Fibroblast of lung (primary cell): ENCODE measurements around the gene MBNL1. TPM values are rescaled to one million over a fixed set of nuclear protein-coding genes. Genes with fewer than 3 reads are reported as not detected.

Source experiments
- DNase-seq, 2 donors: peaks; one replicate each; pipeline versions ENCODE4 v3.0.0 to v3.0.0-alpha.2; 2010; ENCODE audit warnings: low read depth in 2 of 2
- H2AFZ ChIP-seq: 2 replicates; pipeline ENCODE4 v1.5.1; 2012; ENCODE audit warnings: low read length, control low read depth, inconsistent platforms
- H3K27ac ChIP-seq: 2 replicates; pipeline ENCODE4 v1.5.1; 2011; ENCODE audit warnings: low read length, control low read depth; ENCODE audit not compliant: insufficient read depth
- H3K27me3 ChIP-seq: 2 replicates; pipeline ENCODE4 v1.5.1; 2011; ENCODE audit warnings: mild to moderate bottlenecking, low read length; ENCODE audit not compliant: control insufficient read depth, insufficient read depth
- H3K36me3 ChIP-seq: 2 replicates; pipeline ENCODE4 v1.5.1; 2011; ENCODE audit warnings: low read length; ENCODE audit not compliant: control insufficient read depth, insufficient read depth
- H3K4me1 ChIP-seq: 2 replicates; pipeline ENCODE4 v1.5.1; 2011; ENCODE audit warnings: low read length; ENCODE audit not compliant: control insufficient read depth, insufficient read depth; ENCODE audit errors: extremely low read depth
- H3K4me2 ChIP-seq: 2 replicates; pipeline ENCODE4 v1.5.1; 2011; ENCODE audit warnings: low read length, control low read depth; ENCODE audit not compliant: insufficient read depth; ENCODE audit errors: extremely low read depth
- H3K4me3 ChIP-seq, 4 experiments: fragments of 200-600 bp in 1 of 4; sonication (generic) in 1 of 4; replicated peaks in 1 of 4; 2 replicates each; pipeline ENCODE4 v1.5.1; 2011 to 2016; ENCODE audit warnings: low read length in 4 of 4, low read depth in 3 of 4, mild to moderate bottlenecking in 3 of 4, control low read depth in 2 of 4, inconsistent platforms in 1 of 4, mixed read lengths in 1 of 4; ENCODE audit not compliant: insufficient read depth in 1 of 4; ENCODE audit errors: control extremely low read depth in 1 of 4
- H3K79me2 ChIP-seq: 2 replicates; pipeline ENCODE4 v1.5.1; 2012; ENCODE audit warnings: mild to moderate bottlenecking, low read length, inconsistent platforms; ENCODE audit not compliant: control insufficient read depth, insufficient read depth
- H3K9ac ChIP-seq: 2 replicates; pipeline ENCODE4 v1.5.1; 2011; ENCODE audit warnings: mild to moderate bottlenecking, low read length, control low read depth; ENCODE audit not compliant: insufficient read depth
- H3K9me3 ChIP-seq: 2 replicates; pipeline ENCODE4 v1.5.1; 2012; ENCODE audit warnings: low read depth, low read length; ENCODE audit not compliant: control insufficient read depth, insufficient read depth
- H4K20me1 ChIP-seq: 2 replicates; pipeline ENCODE4 v1.5.1; 2011; ENCODE audit warnings: low read length; ENCODE audit not compliant: control insufficient read depth, insufficient read depth; ENCODE audit errors: extremely low read depth
- EZH2 ChIP-seq: IDR thresholded peaks from 2 replicates; pipeline ENCODE4 v1.5.1; 2012; ENCODE audit warnings: low read length, control low read depth, mild to moderate bottlenecking; ENCODE audit errors: missing control alignments
- polyA plus RNA-seq, 2 donors: library from polyadenylated mRNA; depleted of rRNA in 1 of 2; stranded (reverse) in 1 of 2; unstranded in 1 of 2; fragments of >200 nt; gene quantifications; 2 replicates each; pipeline ENCODE4 v1.2.1, GENCODE V29; 2011 to 2012; ENCODE audit warnings: missing spikeins in 1 of 2
- total RNA-seq: library from RNA; depleted of rRNA; stranded (reverse); fragments of >200 nt; gene quantifications from 2 replicates; pipeline ENCODE4 v1.2.1, GENCODE V29; 2014
- TF ChIP-seq, protein P1 (sequence below), 2 donors: IDR thresholded peaks in 1 of 2; conservative IDR thresholded peaks in 1 of 2; 1 replicate in 1 of 2; 2 replicates in 1 of 2; pipeline ENCODE4 v1.5.1; 2011 to 2012; ENCODE audit warnings: low read length in 2 of 2, control low read depth in 1 of 2, inconsistent platforms in 1 of 2, low read depth in 1 of 2, mild to moderate bottlenecking in 1 of 2

Gene MBNL1
- total and polyA plus RNA-seq, 2 donors (not counting 1 experiment from before 2014, with no cell fraction given), result 150 to 213 TPM

DNA sequence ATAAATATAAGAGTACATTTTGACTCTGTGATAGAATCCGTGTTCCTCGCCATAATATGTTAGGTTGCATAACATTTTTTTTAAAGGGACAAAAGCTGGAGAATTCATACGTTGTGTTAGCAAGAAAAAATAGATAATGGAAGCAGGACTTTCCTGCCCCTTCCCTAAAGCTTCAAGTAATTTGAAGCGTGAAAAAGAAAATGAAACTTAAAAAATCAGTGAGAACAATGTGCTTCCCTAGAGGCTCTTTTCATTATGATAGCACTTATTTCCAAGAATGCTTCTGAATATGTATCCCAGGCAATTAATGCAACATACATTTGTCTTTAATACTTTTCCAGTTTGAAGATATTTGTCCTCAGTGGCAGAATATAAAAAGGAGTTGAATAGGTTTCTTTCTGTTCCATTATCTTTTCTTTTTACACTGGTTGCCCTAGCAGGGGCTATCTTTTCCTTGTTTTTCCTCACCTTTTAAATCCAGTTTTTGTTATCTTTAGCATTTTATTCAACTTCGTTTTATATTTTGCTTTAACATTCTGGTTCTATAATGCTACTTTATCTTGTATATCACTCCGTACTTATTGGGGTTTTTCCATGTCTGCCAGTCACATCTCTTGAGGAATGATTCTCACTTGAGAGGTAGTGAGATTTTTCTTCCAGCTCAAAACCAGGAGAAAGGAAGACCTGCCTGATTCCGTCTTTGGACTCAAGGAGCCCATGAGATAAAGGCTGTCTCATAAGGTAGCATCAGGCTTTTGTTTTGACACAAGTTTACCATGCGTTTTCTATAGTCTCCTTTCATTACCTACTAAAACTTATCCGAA, 113.8 kb downstream of the MBNL1 start:
- no peak for TF ChIP-seq EZH2
- TF ChIP-seq, protein P1, sequence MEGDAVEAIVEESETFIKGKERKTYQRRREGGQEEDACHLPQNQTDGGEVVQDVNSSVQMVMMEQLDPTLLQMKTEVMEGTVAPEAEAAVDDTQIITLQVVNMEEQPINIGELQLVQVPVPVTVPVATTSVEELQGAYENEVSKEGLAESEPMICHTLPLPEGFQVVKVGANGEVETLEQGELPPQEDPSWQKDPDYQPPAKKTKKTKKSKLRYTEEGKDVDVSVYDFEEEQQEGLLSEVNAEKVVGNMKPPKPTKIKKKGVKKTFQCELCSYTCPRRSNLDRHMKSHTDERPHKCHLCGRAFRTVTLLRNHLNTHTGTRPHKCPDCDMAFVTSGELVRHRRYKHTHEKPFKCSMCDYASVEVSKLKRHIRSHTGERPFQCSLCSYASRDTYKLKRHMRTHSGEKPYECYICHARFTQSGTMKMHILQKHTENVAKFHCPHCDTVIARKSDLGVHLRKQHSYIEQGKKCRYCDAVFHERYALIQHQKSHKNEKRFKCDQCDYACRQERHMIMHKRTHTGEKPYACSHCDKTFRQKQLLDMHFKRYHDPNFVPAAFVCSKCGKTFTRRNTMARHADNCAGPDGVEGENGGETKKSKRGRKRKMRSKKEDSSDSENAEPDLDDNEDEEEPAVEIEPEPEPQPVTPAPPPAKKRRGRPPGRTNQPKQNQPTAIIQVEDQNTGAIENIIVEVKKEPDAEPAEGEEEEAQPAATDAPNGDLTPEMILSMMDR (conservative IDR thresholded peaks at IDR 0.05 in 1 of 2, IDR thresholded peaks at IDR 0.05 in 1 of 2; ENCODE audit: low read depth in 1 of 2, low read length in 2 of 2), result no peak
- Histone ChIP-seq H3K79me2 (peaks cover 89% of the 10 kb centered on the region), H3K4me2 (peak overlapping the region; percentile 70), H3K9ac (no peak overlapping the region), H3K27ac (peak overlapping the region; percentile 6), H3K9me3 (no peaks in the 10 kb centered on the region), H3K36me3 (no peaks in the 10 kb centered on the region), H3K4me3 (peak overlapping the region in 3 of 4 experiments; percentile 2 to 27 (median 15)), H2AFZ (no peak overlapping the region), H4K20me1 (no peaks in the 10 kb centered on the region), H3K4me1 (peaks cover 11% of the 10 kb centered on the region), H3K27me3 (no peaks in the 10 kb centered on the region)
- no peak for DNase-seq

DNA sequence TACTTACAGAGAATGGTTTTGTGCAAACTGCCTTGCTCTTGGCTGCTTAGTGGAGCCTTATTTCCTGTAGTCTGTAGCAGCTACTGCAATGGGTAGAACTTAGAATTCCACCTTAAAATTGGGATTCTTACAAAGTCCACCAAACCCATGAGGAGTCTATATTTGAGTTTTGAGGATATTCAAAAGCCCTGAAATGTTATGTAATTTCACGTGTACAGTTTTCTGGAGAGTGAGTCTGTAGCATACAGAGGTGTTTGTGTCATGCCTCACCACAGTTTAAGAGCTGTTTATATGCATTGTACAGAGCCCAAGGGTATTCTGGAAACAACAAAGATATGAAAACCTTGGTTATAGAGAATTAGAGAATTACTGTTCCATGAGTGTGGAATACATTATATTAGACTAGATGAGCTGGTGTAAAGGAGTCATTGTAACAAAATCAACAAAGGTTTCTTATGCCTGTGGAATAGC, 114.4 kb downstream of the MBNL1 start:
- H3K9ac ChIP-seq, result no peak overlapping the region
- peaks cover 88% of the 10 kb centered on the region for H3K79me2 ChIP-seq
- no peak overlapping the region for H3K27ac ChIP-seq
- H3K9me3 ChIP-seq, result no peaks in the 10 kb centered on the region
- H3K4me1 ChIP-seq, result peaks cover 11% of the 10 kb centered on the region
- H3K27me3 ChIP-seq, result no peaks in the 10 kb centered on the region
- TF ChIP-seq, protein P1 (conservative IDR thresholded peaks at IDR 0.05 in 1 of 2, IDR thresholded peaks at IDR 0.05 in 1 of 2; ENCODE audit: low read depth in 1 of 2, low read length in 2 of 2), result no peak
- TF ChIP-seq EZH2, result no peak
- DNase-seq, result no peak
- peak overlapping the region; percentile 70 for H3K4me2 ChIP-seq
- H3K36me3 ChIP-seq, result no peaks in the 10 kb centered on the region
- no peak overlapping the region for H3K4me3 ChIP-seq
- no peak overlapping the region for H2AFZ ChIP-seq
- no peaks in the 10 kb centered on the region for H4K20me1 ChIP-seq

- Histone ChIP-seq H3K9me3 (no peaks in the 10 kb centered on the region), H2AFZ (no peak overlapping the region), H3K4me3 (no peak overlapping the region), H3K79me2 (peaks cover 89% of the 10 kb centered on the region), H3K27ac (no peak overlapping the region), H4K20me1 (no peaks in the 10 kb centered on the region), H3K36me3 (no peaks in the 10 kb centered on the region), H3K4me2 (peak overlapping the region; percentile 23), H3K9ac (no peak overlapping the region), H3K4me1 (peaks cover 11% of the 10 kb centered on the region), H3K27me3 (no peaks in the 10 kb centered on the region)
- DNase-seq, result no peak
- TF ChIP-seq EZH2, result no peak
- TF ChIP-seq, protein P1 (conservative IDR thresholded peaks at IDR 0.05 in 1 of 2, IDR thresholded peaks at IDR 0.05 in 1 of 2; ENCODE audit: low read depth in 1 of 2, low read length in 2 of 2), result no peak
These were observed 115.7 kb downstream of the MBNL1 start for GRCh38 chr3:152384412-152384811.
